RCC 7860 (cell line): ENCODE data around the gene DUSP5.
"Not testable (repeated sequence)": the region's sequence is repeated elsewhere in the genome, so short reads cannot be mapped to it uniquely, and the experiment has no call there.

Source experiments
- DNase-seq: peaks from one replicate; pipeline ENCODE4 v3.0.0-alpha.2; 2015; ENCODE audit warnings: low spot score
- FAIRE-seq: peaks from 2 replicates; lab custom pipeline; 2012; peaks lifted over from hg19 to GRCh38; lab: Jason Lieb, UNC

The DUSP5 gene

GRCh38 chr10:110497438-110498086, at the start of gene DUSP5:
TSS of gene DUSP5 (plus strand) at chr10:110497907. CDS start at chr10:110498122, 215 bp downstream.
- FAIRE-seq (no peak), DNase-seq (peak; percentile 86)

- no peak for FAIRE-seq
- DNase-seq, result no peak
Measured at GRCh38 chr10:110448682-110449418, 48.9 kb upstream of the DUSP5 start.

- DNase-seq (peak; percentile 10), FAIRE-seq (no peak)
Measured at GRCh38 chr10:110455446-110455845, 42.3 kb upstream of the DUSP5 start.

GRCh38 chr10:110456046-110456445, 41.7 kb upstream of the DUSP5 start:
- FAIRE-seq (peak; percentile 23), DNase-seq (peak; percentile 16)

GRCh38 chr10:110456523-110457091, 41.1 kb upstream of the DUSP5 start:
- no peak for DNase-seq
- no peak for FAIRE-seq

GRCh38 chr10:110457851-110458250, 39.9 kb upstream of the DUSP5 start:
- DNase-seq, result no peak
- no peak for FAIRE-seq

- FAIRE-seq (no peak), DNase-seq (no peak)
Measured at GRCh38 chr10:110458266-110458920, 39.3 kb upstream of the DUSP5 start.

- no peak for DNase-seq
- FAIRE-seq, result no peak
Measured at GRCh38 chr10:110459600-110459999, 38.1 kb upstream of the DUSP5 start.

- DNase-seq (peak; percentile 86), FAIRE-seq (peak; percentile 77)
Measured at GRCh38 chr10:110460111-110460809, 37.4 kb upstream of the DUSP5 start.

- FAIRE-seq, result no peak
- DNase-seq, result no peak
Measured at GRCh38 chr10:110461088-110461487, 36.6 kb upstream of the DUSP5 start.

GRCh38 chr10:110461530-110461929, 36.2 kb upstream of the DUSP5 start:
- DNase-seq, result no peak
- no peak for FAIRE-seq

GRCh38 chr10:110462166-110463095, 35.3 kb upstream of the DUSP5 start:
- no peak for FAIRE-seq
- no peak for DNase-seq

- FAIRE-seq, DNase-seq: not testable (repeated sequence)
Measured at GRCh38 chr10:110468258-110468657, 29.4 kb upstream of the DUSP5 start.

- not testable (repeated sequence) for DNase-seq, FAIRE-seq
Measured at GRCh38 chr10:110470541-110470940, 27.2 kb upstream of the DUSP5 start.

GRCh38 chr10:110471566-110472139, 26.1 kb upstream of the DUSP5 start:
- DNase-seq (no peak), FAIRE-seq (no peak)

GRCh38 chr10:110474017-110474416, 23.7 kb upstream of the DUSP5 start:
- FAIRE-seq, result no peak
- no peak for DNase-seq

- DNase-seq (no peak), FAIRE-seq (no peak)
Measured at GRCh38 chr10:110474826-110475225, 22.9 kb upstream of the DUSP5 start.

- DNase-seq (no peak), FAIRE-seq (no peak)
Measured at GRCh38 chr10:110475722-110476515, 21.8 kb upstream of the DUSP5 start.

GRCh38 chr10:110479710-110480109, 18.0 kb upstream of the DUSP5 start:
- FAIRE-seq (no peak), DNase-seq (no peak)
